HG03060 (cell line): ENCODE measurements around the gene INO80D.

ENCODE experiments used
- ATAC-seq: cut with Tn5 transposase; IDR thresholded peaks from one replicate; pipeline ENCODE4 v1.9.1; 2021; ENCODE audit warnings: low read depth, moderate number of reproducible peaks; ENCODE audit not compliant: unreplicated experiment

Gene INO80D

DNA sequence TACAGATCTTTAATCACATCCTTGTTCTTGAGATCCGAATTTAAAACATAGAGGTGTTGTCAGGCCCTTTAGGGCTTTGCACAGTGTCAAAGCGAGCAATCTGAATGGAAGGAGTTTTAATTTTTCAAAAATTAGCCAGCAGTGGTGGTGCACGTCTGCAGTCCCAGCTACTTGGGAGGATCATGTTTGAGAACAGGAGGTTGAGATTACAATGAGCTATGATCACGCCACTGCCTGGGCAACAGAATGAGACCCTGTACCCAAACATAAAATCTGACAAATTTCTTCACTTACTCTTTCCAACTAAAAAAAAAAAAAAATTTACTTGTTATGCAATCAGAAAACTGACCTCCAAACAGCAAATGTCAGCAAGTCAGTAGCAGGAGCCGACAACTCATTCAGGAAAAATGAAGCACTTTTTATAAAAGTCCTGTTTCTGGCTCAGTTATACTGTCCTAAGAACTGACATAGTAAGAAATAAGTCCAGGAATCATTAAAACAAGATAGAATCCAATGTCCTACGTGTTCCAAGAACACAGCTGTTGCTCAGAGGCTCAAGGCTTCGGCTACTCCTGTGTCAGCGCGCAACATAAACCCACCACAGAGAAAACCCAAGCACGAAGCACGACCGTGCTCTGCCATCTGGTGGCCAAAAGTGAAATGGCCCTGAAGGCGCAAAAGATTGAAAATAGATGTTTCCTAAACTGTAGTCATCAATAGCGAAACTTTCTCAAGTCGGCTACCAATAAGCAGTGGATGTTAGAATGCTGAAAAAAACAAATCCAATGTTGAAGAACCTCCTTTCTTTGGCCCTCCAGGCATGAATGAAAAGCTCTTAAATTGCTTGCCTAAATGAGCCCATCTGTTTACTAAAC, 138.1 kb downstream of the INO80D start:
- no peak for ATAC-seq

DNA sequence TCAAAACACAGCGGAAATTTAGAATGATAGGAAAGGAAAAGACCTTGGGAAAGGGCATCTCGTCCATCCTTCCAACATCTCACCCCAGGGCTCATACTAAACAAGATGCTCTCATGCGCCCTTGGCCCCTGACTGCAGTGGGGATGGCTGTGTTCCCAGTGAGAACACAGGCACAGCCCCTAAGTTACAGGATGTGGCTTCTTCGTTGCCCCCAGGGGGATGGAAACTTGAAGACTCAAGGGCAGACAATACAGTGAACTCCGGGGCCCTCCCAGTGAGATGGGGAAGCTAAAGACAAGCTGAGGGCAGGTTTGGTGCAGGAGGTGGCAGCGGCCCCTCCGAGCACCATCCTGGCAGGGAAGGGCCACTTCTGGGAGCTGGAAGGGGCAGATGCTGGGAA, 139.7 kb downstream of the INO80D start:
- ATAC-seq, result no peak
